Measurements from ENCODE around the gene IL1RL2.

Gene IL1RL2

DNA sequence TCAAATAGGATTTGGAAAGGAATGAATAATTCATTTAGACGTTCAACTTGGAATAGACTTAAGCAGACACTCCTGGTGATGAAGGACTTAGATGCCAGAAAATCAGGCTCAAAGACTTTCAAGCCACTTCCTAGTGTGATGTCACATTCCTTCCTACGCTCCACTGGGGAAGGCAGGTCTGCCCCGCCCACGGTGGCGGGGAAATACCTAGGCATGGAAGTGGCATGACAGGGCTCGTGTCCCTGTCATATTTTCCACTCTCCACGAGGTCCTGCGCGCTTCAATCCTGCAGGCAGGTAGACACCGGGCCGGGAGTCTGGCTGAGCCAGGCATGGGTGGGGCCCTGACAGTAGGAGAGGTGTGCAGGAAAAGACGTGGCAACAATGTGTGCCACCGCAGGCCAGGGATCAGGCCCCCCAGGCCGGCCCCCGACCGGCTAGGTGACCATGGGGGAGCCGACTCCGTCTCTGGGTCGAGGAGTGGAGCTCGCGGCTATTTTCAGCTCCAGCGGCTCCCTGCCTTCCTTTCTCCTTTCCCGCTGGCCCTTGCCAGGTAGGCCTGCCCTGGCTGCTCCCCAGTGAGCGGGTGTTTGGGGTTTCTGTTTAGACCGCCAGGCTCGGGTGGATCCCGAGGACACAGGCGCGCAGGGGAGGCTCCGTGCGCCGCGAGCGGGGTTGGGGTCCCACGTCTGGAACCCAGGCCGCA is at the start of gene IL1RL2:
IL1RL2 (plus strand) TSS at position 233 of the 705 bp plus-strand sequence. CDS start 845 bp downstream, outside the sequence.
- Histone ChIP-seq H3K9me3 (ENCODE audit: control insufficient read depth, insufficient read depth, low read length) (no peaks in the 10 kb centered on the region), H3K9ac (ENCODE audit: low read depth, low read length) (no peak within 1 kb of the TSS)

GRCh38 chr2:102137138-102137537 is 49.7 kb upstream of the IL1RL2 start:
- H3K4me1 ChIP-seq (ENCODE audit: insufficient read depth, low read length) = no peaks in the 10 kb centered on the region
- no peak overlapping the region for H3K9ac ChIP-seq (ENCODE audit: low read depth, low read length)
- no peaks in the 10 kb centered on the region for H3K36me3 ChIP-seq (ENCODE audit: insufficient read depth, low read length)
- H3K9me3 ChIP-seq (ENCODE audit: control insufficient read depth, insufficient read depth, low read length) = no peaks in the 10 kb centered on the region

More for the DNA sequence above, at the start of gene IL1RL2:
- Histone ChIP-seq H3K4me1 (ENCODE audit: insufficient read depth, low read length) (no peaks in the 10 kb centered on the region), H3K36me3 (ENCODE audit: insufficient read depth, low read length) (no peaks in the 10 kb centered on the region)

DNA sequence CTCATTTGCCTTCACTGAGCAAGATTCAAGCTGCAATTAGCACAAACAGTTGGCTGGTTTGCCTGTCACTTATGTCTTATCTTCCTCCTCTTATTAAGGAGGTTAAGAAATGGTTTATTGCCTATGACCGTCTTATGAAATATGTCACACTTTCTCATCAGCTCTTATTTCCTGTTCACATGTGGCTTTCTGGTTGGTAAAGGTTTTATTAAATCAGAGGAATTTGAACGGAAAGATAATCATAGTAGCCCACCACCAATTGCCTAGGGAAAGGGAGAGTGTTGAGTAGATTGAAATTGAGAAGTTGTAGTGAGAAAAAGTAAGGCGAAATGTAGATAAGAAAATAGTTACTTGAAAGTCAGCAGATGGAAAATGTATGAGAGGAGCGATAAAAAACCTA is 48.5 kb upstream of the IL1RL2 start:
- Histone ChIP-seq H3K9ac (ENCODE audit: low read depth, low read length) (no peak overlapping the region), H3K9me3 (ENCODE audit: control insufficient read depth, insufficient read depth, low read length) (no peaks in the 10 kb centered on the region), H3K4me1 (ENCODE audit: insufficient read depth, low read length) (no peaks in the 10 kb centered on the region), H3K36me3 (ENCODE audit: insufficient read depth, low read length) (no peaks in the 10 kb centered on the region)

GRCh38 chr2:102139851-102140250 is 47.0 kb upstream of the IL1RL2 start:
- H3K36me3 ChIP-seq (ENCODE audit: insufficient read depth, low read length) = no peaks in the 10 kb centered on the region
- H3K9me3 ChIP-seq (ENCODE audit: control insufficient read depth, insufficient read depth, low read length) = no peaks in the 10 kb centered on the region
- H3K9ac ChIP-seq (ENCODE audit: low read depth, low read length) = no peak overlapping the region

GRCh38 chr2:102140377-102140776 is 46.4 kb upstream of the IL1RL2 start:
- H3K9me3 ChIP-seq (ENCODE audit: control insufficient read depth, insufficient read depth, low read length) = no peaks in the 10 kb centered on the region
- H3K9ac ChIP-seq (ENCODE audit: low read depth, low read length) = no peak overlapping the region
- no peaks in the 10 kb centered on the region for H3K36me3 ChIP-seq (ENCODE audit: insufficient read depth, low read length)
- H3K4me1 ChIP-seq (ENCODE audit: insufficient read depth, low read length) = no peaks in the 10 kb centered on the region

More at GRCh38 chr2:102139851-102140250, 47.0 kb upstream of the IL1RL2 start:
- H3K4me1 ChIP-seq (ENCODE audit: insufficient read depth, low read length) = no peaks in the 10 kb centered on the region

- no peaks in the 10 kb centered on the region for H3K4me1 ChIP-seq (ENCODE audit: insufficient read depth, low read length)
- H3K9ac ChIP-seq (ENCODE audit: low read depth, low read length) = no peak overlapping the region
- H3K36me3 ChIP-seq (ENCODE audit: insufficient read depth, low read length) = no peaks in the 10 kb centered on the region
- H3K9me3 ChIP-seq (ENCODE audit: control insufficient read depth, insufficient read depth, low read length) = no peaks in the 10 kb centered on the region
Measured at GRCh38 chr2:102141011-102141943, 45.5 kb upstream of the IL1RL2 start.

DNA sequence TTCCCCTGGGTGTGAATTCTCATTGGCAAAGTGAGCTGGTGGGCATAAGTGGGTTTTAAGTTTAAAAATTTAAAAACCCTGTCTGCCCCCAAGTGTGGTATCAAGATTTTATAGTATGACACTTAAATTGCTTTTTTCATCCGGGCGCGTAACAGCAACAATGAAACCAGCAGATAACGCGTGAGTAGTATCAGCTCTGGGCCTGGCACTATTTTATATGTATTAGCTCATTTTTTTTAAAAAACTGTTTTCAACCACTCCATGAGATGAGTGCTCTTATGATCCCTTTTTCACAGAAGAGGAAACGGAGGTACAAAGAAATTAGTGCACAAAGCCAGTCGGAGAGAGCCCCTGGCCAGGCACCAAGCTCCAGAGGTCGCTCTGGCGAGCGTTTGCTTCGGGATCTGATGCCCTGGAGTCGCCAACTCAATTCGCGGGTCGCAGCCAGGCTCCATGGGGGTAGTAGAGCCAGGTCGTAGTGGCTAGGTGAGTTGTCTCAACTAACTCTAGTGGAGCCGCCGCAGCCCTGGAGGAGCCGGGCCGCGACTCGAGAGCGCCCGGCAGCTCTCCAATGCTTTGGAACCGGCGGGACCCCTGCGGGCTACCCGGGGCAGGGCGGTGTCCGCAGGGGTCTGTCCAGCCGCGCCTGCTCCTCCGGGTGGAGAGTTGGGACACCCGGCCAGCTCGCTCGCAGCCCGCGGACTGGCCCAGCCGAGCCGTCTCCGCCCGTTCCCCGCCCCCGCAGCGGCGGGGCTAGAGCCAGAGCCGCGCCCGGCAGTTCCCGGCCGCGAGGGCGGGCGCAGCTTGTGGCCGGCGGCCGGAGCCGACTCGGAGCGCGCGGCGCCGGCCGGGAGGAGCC is 44.6 kb upstream of the IL1RL2 start, which contains the start of gene IL1R1:
IL1R1 (plus strand) TSS at position 777 of the 859 bp plus-strand sequence. CDS start 14,979 bp downstream, outside the sequence.
- Histone ChIP-seq H3K9ac (ENCODE audit: low read depth, low read length) (peak within 1 kb of the TSS; percentile 63), H3K9me3 (ENCODE audit: control insufficient read depth, insufficient read depth, low read length) (no peaks in the 10 kb centered on the region), H3K4me1 (ENCODE audit: insufficient read depth, low read length) (no peaks in the 10 kb centered on the region)

GRCh38 chr2:102142829-102143449 is 43.9 kb upstream of the IL1RL2 start:
- no peaks in the 10 kb centered on the region for H3K9me3 ChIP-seq (ENCODE audit: control insufficient read depth, insufficient read depth, low read length)
- H3K36me3 ChIP-seq (ENCODE audit: insufficient read depth, low read length) = no peaks in the 10 kb centered on the region
- H3K9ac ChIP-seq (ENCODE audit: low read depth, low read length) = peak overlapping the region; percentile 63
- H3K4me1 ChIP-seq (ENCODE audit: insufficient read depth, low read length) = no peaks in the 10 kb centered on the region

More for the DNA sequence above, 44.6 kb upstream of the IL1RL2 start, which contains the start of gene IL1R1:
- H3K36me3 ChIP-seq (ENCODE audit: insufficient read depth, low read length) = no peaks in the 10 kb centered on the region

- Histone ChIP-seq H3K9ac (ENCODE audit: low read depth, low read length) (no peak overlapping the region), H3K9me3 (ENCODE audit: control insufficient read depth, insufficient read depth, low read length) (no peaks in the 10 kb centered on the region), H3K4me1 (ENCODE audit: insufficient read depth, low read length) (no peaks in the 10 kb centered on the region), H3K36me3 (ENCODE audit: insufficient read depth, low read length) (no peaks in the 10 kb centered on the region)
Measured at GRCh38 chr2:102143450-102143985, 43.3 kb upstream of the IL1RL2 start.

GRCh38 chr2:102144128-102144527 is 42.7 kb upstream of the IL1RL2 start:
- Histone ChIP-seq H3K9me3 (ENCODE audit: control insufficient read depth, insufficient read depth, low read length) (no peaks in the 10 kb centered on the region; the same call in 1 of the 2 replicates), H3K9ac (ENCODE audit: low read depth, low read length) (no peak overlapping the region), H3K4me1 (ENCODE audit: insufficient read depth, low read length) (no peaks in the 10 kb centered on the region), H3K36me3 (ENCODE audit: insufficient read depth, low read length) (no peaks in the 10 kb centered on the region)

- H3K36me3 ChIP-seq (ENCODE audit: insufficient read depth, low read length) = no peaks in the 10 kb centered on the region
- no peaks in the 10 kb centered on the region; the same call in 1 of the 2 replicates for H3K9me3 ChIP-seq (ENCODE audit: control insufficient read depth, insufficient read depth, low read length)
- H3K9ac ChIP-seq (ENCODE audit: low read depth, low read length) = no peak overlapping the region
- H3K4me1 ChIP-seq (ENCODE audit: insufficient read depth, low read length) = no peaks in the 10 kb centered on the region
Measured at GRCh38 chr2:102145107-102145506, 41.7 kb upstream of the IL1RL2 start.

- Histone ChIP-seq H3K9ac (ENCODE audit: low read depth, low read length) (no peak overlapping the region), H3K9me3 (ENCODE audit: control insufficient read depth, insufficient read depth, low read length) (no peaks in the 10 kb centered on the region; the same call in 1 of the 2 replicates), H3K36me3 (ENCODE audit: insufficient read depth, low read length) (no peaks in the 10 kb centered on the region), H3K4me1 (ENCODE audit: insufficient read depth, low read length) (no peaks in the 10 kb centered on the region)
Measured at GRCh38 chr2:102145934-102146333, 40.9 kb upstream of the IL1RL2 start.

GRCh38 chr2:102147935-102148334 is 38.9 kb upstream of the IL1RL2 start:
- no peak overlapping the region for H3K9ac ChIP-seq (ENCODE audit: low read depth, low read length)
- H3K9me3 ChIP-seq (ENCODE audit: control insufficient read depth, insufficient read depth, low read length) = no peaks in the 10 kb centered on the region; the same call in 1 of the 2 replicates
- no peaks in the 10 kb centered on the region for H3K36me3 ChIP-seq (ENCODE audit: insufficient read depth, low read length)
- H3K4me1 ChIP-seq (ENCODE audit: insufficient read depth, low read length) = no peaks in the 10 kb centered on the region
